Colonic mucosa (tissue), 4 donors: ENCODE measurements around the gene HOXB3. TPM values are rescaled to one million over a fixed set of nuclear protein-coding genes. Genes with fewer than 3 reads are reported as not detected.

Source experiments
- DNase-seq: peaks from one replicate; pipeline ENCODE4 v3.0.0-alpha.2; 2020
- H3K27ac ChIP-seq: fragments of 200-600 bp; one replicate; pipeline ENCODE4 v1.8.0; 2021
- H3K27me3 ChIP-seq: fragments of 200-600 bp; one replicate; pipeline ENCODE4 v1.8.0; 2021
- H3K36me3 ChIP-seq: fragments of 200-600 bp; one replicate; pipeline ENCODE4 v1.8.0; 2021
- H3K4me1 ChIP-seq: fragments of 200-600 bp; one replicate; pipeline ENCODE4 v1.8.0; 2021; ENCODE audit warnings: mild to moderate bottlenecking
- H3K4me3 ChIP-seq: fragments of 200-600 bp; one replicate; pipeline ENCODE4 v1.8.0; 2021
- H3K9ac ChIP-seq, 2 donors: one replicate each; pipeline ENCODE4 v1.7.0; 2013; ENCODE audit warnings: control low read depth in 2 of 2, low read depth in 2 of 2, low read length in 2 of 2
- H3K9me3 ChIP-seq: fragments of 200-600 bp; one replicate; pipeline ENCODE4 v1.8.0; 2021
- intact Hi-C: fragments of 100-400 bp; cut with DNase I; formaldehyde crosslinking; loops from one replicate; pipeline ENCODE4 v1.14.1; 2022
- total RNA-seq, 2 donors: library from RNA; stranded (reverse); fragmentation: NEBNext Ultra II Directional in 1 of 2; extraction: Animal tissue kit (Norgen Biotek cat#: 25700) in 1 of 2; gene quantifications; one replicate each; pipeline ENCODE4 v1.2.1, GENCODE V29; 2021
- TF ChIP-seq, protein P1 (sequence below): fragments of 200-600 bp; IDR thresholded peaks from one replicate; pipeline ENCODE4 v1.8.0; 2022; ENCODE audit warnings: antibody characterized with exemption, mild to moderate bottlenecking
- donor health status: healthy.
- donor health status: DM: no; HTN: no; CAD: no.
- donor health status: DM: no; HTN: no; CAD: no.

The HOXB3 gene
- total RNA-seq = 10 to 100 TPM; 17.4 to 31.8 TPM

GRCh38 chr17:48589831-48590606, at the start of gene HOXB3:
HOXB3 (minus strand) TSS chr17:48590241; CDS start chr17:48552474, 37,767 bp downstream.
- intact Hi-C loops = no loop called here
- H3K36me3 ChIP-seq = peaks cover 4% of the 10 kb centered on the region
- H3K27me3 ChIP-seq = no peaks in the 10 kb centered on the region
- H3K9me3 ChIP-seq = no peaks in the 10 kb centered on the region
- H3K9ac ChIP-seq = peak within 1 kb of the TSS; percentile 67 to 80
- no peak for DNase-seq
- H3K4me1 ChIP-seq = peaks cover 7% of the 10 kb centered on the region
- H3K27ac ChIP-seq = peak within 1 kb of the TSS; percentile 88
- TF ChIP-seq, protein P1, sequence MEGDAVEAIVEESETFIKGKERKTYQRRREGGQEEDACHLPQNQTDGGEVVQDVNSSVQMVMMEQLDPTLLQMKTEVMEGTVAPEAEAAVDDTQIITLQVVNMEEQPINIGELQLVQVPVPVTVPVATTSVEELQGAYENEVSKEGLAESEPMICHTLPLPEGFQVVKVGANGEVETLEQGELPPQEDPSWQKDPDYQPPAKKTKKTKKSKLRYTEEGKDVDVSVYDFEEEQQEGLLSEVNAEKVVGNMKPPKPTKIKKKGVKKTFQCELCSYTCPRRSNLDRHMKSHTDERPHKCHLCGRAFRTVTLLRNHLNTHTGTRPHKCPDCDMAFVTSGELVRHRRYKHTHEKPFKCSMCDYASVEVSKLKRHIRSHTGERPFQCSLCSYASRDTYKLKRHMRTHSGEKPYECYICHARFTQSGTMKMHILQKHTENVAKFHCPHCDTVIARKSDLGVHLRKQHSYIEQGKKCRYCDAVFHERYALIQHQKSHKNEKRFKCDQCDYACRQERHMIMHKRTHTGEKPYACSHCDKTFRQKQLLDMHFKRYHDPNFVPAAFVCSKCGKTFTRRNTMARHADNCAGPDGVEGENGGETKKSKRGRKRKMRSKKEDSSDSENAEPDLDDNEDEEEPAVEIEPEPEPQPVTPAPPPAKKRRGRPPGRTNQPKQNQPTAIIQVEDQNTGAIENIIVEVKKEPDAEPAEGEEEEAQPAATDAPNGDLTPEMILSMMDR = no peak
- peak within 1 kb of the TSS; percentile 5 for H3K4me3 ChIP-seq

DNA sequence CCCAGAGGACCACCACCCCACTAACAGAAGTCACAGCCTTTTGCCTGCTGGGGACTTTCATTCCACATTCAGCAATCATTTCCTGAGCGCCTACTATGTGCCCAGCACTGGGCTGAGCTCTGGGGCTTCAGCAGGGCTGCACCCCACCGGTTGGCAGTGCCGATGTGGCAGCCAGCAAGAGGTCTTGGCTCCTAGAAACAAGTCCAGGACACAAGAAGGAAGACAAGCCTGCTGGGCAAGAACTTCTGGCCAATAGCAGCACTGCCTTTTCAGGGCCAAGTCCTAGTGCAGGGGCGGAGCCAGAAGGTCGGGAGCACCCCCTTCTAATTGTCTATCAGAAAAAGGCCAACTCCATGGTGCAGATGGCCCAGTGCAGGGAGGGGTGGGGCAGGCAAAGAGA, 49.1 kb upstream of the HOXB3 start:
- peak overlapping the region; percentile 33 to 87 for H3K9ac ChIP-seq
- H3K27ac ChIP-seq = peak overlapping the region; percentile 61
- H3K9me3 ChIP-seq = no peaks in the 10 kb centered on the region
- TF ChIP-seq, protein P1 = no peak
- peak; percentile 95 for DNase-seq
- H3K4me3 ChIP-seq = peak overlapping the region; percentile 23
- H3K36me3 ChIP-seq = no peaks in the 10 kb centered on the region
- intact Hi-C loops = no loop called here
- H3K4me1 ChIP-seq = peaks cover 8% of the 10 kb centered on the region
- peaks cover 20% of the 10 kb centered on the region for H3K27me3 ChIP-seq

GRCh38 chr17:48637323-48638260, 47.6 kb upstream of the HOXB3 start:
- H3K4me3 ChIP-seq = peak overlapping the region; percentile 10

GRCh38 chr17:48636177-48637018, 46.4 kb upstream of the HOXB3 start:
- intact Hi-C loops = no loop called here
- H3K27me3 ChIP-seq = peaks cover 23% of the 10 kb centered on the region
- no peaks in the 10 kb centered on the region for H3K36me3 ChIP-seq
- TF ChIP-seq, protein P1 = peak; percentile 56
- peak overlapping the region; percentile 54 to 87 for H3K9ac ChIP-seq
- peak overlapping the region; percentile 37 for H3K27ac ChIP-seq
- no peak overlapping the region for H3K4me3 ChIP-seq
- H3K9me3 ChIP-seq = no peaks in the 10 kb centered on the region
- peaks cover 17% of the 10 kb centered on the region for H3K4me1 ChIP-seq
- DNase-seq = peak; percentile 95

More at GRCh38 chr17:48637323-48638260, 47.6 kb upstream of the HOXB3 start:
- H3K27me3 ChIP-seq = peaks cover 27% of the 10 kb centered on the region
- no peaks in the 10 kb centered on the region for H3K36me3 ChIP-seq
- H3K9ac ChIP-seq = peak overlapping the region; percentile 54 to 87
- H3K9me3 ChIP-seq = no peaks in the 10 kb centered on the region
- H3K27ac ChIP-seq = peak overlapping the region; percentile 37
- TF ChIP-seq, protein P1 = no peak
- peak; percentile 46 for DNase-seq
- intact Hi-C loops = no loop called here
- H3K4me1 ChIP-seq = peaks cover 8% of the 10 kb centered on the region
